Stimulated activated CD4-positive, alpha-beta T cell treated with anti-CD3 and anti-CD28 coated beads, Interleukin-2, amount 100 ng/mL, for 4 hours (primary cell): ENCODE data around the gene P2RX6.
"Not testable (repeated sequence)": the region's sequence is repeated elsewhere in the genome, so short reads cannot be mapped to it uniquely, and the experiment has no call there.

ENCODE experiments used
- DNase-seq: peaks from one replicate; pipeline ENCODE4 v3.0.0-alpha.2; 2020; ENCODE audit warnings: low read depth

P2RX6 gene

DNA sequence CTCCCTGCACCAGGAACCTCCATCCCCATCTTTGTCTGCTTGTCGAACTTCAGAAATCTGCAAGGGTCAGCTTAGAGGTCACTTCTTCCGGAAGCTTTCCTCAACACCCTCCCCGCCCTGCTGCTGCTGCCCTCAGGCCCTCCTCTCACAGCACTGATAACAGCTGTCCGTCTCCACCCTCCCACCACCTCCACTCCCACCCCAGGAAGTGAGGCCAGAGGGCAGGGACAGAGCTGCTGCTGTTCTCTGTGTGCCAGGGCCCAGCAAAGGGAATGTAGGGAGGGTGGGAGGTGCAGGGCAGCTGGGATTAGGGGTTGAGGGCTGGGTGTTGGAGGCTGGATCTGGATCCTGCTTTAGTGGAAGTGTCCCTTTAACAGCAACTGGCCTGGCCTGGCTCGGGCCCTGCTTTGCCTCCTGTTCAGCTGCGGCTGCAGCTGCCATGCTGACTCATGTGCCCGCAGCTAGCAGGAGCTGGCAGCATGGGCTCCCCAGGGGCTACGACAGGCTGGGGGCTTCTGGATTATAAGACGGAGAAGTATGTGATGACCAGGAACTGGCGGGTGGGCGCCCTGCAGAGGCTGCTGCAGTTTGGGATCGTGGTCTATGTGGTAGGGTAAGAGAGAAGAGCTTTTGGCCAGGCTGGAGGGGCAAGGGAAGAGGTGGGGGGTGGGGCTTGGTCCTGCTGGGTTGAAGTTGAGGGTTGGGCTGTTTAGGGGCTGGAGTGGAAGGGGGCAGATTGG is at the start of gene P2RX6:
TSS of gene P2RX6 (plus strand) at position 440 of the 740 bp plus-strand sequence. CDS start at position 450, 10 bp downstream.
- no peak for DNase-seq

DNA sequence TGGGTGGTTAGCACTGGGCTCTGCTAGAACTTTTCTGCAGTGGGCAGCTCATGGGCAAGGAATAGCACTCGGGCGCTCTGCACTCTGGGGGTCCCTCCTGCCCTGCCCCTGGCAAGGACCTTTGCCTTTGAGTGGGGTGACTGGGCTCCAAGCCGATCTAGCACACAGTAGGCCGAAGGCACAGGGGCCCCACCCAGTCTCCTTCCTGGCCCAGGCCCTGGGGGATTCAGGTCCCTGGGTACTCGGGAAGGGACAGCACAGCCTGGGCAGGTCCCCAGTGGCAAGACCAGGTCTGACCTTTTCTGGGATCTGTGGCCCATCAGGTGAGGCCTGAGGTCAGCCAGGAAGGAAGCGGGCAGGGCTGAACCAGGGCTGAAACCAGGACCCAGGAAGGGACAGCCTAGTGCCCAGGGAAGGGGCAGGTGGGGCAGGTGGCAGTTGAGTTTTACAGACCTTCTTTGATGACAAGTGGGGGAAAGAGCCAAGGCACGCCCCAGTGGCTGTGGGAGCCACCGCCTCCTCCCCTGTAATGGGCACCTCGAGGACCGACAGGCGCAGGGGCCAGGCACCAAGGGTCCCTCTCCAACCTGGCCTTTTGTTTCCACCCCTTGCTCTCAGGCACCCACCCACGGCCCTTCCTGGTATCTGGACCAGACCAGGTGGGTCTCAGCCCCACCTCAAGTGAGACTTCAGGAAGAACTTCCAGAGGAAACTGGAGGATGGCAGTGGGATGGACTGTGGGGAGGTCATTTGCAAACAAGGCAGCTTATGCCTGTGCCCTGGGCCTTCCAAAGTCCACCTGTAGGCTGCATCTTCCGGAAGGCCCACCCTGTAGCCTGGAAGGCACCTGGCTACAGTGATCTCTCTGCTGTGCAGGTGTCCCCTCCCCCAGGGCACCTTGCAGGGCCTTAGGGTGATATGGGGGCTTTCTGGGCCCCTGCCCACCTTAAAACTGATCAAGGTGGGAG is 48.8 kb upstream of the P2RX6 start:
- no peak for DNase-seq

DNA sequence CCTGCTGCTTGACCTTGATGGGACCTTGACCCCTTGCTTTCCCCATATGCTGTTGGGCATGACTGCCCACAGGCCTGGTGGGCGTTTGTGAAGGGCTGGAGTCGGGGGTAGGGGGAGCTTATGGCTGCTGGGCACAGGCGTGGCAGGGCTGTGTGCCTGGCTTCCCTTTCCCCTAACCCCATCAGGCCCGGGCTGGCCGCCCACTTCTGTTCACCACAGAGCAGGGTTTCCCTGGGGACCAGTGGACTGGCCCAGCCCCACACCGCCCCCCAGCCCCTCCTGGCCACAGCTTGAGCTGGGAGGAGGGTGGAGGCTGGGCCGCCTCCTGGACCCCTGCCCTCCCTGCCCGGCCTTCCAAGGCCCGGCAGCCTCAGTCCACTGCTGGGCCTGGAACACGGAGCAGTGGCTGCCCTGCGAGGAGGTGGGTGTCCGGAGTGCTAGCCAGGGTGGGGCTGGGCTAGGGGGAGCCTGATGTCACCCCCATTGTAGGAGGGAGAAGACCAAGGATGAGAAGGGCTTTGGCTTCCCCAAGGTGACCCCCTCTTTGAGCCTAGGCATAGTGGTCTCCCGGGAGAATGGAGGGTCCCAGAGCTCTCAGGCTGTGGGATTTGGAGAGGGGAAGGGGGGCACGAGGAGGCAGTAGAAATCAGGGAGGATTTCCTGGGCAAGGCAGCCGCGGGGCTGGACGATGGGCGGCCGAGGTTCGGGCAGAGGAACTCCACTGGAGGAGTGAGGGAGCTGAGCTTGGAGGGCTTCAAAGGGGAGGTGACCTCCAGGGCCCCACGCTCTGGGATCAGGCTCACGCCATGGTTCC is 47.9 kb upstream of the P2RX6 start, which contains the start of gene AIFM3:
TSS of gene AIFM3 (plus strand) at position 373 of the 814 bp plus-strand sequence. CDS start 690 bp downstream, outside the sequence.
- no peak for DNase-seq

DNA sequence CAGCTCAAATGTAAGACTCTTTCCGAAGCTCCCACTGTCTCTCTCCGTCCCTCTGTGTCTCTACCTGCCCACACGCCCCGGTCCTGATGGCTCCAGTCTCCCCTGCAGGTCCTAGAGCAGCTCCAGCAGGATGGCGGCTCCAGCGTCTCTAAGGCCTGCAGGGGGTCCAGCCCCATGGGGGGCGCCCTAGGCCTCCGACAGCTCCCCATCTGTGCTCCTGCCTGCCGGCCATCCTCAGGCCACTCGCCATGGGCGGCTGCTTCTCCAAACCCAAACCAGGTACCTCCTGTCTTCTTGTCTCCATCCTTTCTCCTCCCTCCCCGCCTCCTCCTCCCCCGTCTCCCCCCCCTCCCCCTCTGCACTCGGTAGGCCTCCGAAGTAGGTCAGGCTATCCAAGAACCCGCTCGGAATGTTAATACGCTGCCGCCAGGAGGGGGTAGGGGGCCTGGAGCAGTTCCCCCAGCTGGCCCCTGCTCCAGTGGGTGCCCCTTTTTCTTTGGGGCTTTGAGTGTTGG is 47.2 kb upstream of the P2RX6 start:
- DNase-seq = no peak

DNA sequence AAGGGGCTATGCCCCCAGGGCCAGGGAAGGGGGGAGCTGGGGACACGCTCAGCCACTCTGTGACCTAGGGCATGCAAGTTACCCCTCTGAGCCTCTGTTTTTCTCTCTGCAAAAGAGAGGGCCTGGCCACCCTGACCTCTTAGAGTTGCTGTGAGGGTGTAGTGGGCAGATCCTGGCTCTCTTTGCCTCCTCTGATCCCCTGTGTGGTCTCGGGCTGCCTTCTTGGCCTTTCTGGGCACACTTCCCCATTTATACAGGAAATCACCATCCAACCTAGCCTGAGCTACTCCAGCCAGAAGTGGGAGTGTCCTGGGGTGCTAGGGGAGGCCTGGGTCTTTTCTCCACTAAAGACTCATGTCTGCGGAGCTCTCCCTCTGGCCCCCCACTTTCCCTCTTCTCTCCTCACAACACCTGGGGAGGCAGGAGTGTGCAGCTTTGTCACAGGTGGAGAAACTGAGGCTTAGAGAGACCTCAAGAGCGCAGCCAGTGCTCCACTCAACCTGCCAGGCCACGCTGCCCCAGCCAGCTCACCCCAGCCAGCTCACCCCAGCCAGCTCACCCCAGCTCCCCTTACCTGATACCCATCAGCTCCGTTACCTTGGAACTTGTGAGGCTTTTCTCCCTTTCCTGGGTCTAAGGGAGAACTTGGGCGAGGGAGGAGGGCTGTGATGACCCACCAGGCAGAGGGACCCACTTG is 46.5 kb upstream of the P2RX6 start:
- no peak for DNase-seq

DNA sequence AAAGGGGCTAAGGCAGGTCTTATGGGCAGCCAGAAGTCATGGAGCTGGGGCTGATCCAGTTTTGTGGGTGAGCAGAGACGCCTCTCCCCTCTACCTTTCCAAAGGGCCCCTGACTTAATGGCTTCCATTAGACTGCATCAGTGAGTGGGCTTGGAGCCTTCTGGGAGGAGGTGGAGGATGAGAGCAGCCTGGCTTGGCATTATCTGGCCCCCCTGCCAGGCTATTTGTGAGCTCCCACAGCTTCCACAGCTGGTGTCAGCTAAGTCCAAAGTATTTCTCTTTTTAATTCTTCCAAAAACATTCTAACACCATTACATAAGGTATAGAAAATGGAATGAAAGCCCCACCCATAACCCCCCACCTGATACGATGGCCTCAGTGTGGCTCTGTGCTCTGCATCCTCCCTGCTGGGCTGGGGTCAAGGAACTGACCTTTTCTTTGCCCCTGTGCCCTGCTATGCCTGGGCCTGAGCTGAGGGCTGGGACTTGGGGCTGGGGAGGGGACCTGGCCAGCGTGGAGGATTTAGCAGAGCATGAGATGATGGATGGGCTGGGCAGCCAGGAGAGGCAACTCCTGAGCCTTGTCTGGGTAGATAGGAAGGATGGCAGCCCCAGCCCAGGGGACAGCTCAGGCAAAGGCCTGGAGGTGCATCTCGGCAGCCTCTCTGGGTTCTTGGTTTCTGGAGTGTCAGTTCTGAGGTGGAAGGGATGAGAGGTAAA is 43.9 kb upstream of the P2RX6 start:
- no peak for DNase-seq

DNA sequence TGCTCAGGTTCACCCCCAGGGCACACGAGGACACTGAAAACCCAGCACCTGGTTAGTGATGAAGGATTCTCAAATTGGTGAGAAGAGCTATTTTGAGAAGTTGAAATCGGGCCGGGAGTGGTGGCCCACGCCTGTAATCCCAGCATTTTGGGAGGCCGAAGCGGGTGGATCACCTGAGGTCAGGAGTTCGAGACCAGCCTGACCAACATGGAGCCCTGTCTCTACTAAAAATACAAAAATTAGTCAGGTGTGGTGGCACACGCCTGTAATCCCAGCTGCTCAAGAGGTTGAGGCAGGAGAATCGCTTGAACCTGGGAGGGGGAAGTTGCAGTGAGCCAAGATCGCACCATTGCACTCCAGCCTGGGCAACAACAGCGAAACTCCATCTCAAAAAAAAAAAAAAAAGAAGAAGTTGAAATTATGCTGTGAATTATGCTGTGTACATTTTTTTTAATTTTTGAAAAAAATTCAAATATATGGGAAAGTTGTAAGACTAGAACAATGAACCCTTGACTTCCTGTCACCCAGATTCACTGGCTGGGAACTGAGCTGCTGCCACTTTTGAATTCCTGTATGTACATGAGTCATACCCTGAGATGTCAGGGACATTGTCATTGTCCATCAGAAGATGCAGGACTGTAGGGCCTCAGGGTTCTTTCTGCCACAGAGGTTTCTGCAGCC is 42.8 kb upstream of the P2RX6 start:
- DNase-seq = not testable (repeated sequence)

DNA sequence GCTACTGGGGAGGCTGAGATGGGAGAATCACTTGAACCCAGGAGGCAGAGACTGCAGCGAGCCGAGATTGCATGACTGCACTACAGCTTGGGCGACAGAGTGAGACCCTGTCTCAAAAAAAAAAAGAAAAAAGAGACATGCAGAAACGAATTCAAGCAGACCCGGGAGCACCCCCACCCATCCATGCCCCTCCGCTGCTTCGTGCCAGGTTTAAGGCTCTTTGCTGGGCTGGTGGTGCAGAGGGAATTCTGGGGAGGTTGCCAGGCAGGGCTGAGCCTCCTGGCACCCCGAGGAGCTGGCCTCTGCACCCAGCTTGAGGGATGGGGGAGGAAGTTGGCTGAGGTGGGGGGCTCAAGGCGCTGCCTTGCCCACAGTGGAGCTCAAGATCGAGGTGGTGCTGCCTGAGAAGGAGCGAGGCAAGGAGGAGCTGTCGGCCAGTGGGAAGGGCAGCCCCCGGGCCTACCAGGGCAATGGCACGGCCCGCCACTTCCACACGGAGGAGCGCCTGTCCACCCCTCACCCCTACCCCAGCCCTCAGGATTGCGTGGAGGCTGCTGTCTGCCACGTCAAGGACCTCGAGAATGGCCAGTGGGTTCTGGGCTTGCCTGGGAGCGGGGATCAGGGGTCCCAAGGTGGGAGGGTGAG is 41.9 kb upstream of the P2RX6 start:
- DNase-seq = no peak

DNA sequence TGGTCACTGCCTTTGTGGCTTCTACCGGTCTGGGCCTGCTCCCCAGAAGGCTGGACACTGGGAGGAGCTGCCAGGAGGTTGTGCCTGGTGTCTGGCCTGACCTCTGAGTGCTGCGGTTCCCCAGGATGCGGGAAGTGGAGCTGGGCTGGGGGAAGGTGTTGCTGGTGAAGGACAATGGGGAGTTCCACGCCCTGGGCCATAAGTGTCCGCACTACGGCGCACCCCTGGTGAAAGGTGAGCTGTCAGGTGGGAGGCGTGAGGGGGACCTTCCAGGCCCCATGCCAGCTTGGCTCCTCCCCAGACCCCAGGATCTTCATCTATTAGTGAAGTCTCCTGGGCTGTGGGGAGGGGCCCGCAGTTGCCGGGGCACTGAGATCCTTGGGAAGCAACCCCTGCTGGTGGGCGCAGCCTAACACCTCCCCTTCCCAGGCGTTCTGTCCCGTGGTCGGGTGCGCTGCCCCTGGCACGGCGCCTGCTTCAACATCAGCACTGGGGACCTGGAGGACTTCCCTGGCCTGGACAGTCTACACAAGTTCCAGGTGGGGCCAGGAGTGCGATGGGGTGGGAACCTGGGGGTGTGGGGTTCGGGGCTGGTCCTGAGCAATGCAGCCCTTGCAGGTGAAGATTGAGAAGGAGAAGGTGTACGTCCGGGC is 41.2 kb upstream of the P2RX6 start:
- no peak for DNase-seq

DNA sequence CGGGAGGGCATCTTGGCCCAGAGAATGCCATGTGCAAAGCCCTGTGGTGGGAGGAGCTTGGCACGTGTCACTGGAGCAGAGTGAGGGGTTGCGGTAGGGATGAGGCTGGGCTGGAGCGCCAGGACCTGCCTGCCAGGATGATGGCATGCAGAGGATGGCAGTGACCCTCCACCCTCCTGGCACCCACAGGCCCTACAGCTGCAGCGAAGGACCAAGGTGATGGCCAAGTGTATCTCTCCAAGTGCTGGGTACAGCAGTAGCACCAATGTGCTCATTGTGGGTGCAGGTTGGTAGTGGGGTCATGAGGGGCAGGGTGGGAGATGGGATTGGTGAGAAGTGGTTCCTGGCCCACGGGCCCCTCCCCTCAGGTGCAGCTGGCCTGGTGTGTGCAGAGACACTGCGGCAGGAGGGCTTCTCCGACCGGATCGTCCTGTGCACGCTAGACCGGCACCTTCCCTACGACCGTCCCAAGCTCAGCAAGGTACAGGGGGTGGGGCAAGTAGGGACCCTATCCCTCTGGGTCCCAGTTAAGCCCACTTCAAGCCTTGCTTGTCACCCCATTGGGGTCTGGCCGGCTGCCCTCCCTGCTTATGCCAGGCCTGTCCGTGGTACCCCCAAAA is 40.5 kb upstream of the P2RX6 start:
- no peak for DNase-seq

DNA sequence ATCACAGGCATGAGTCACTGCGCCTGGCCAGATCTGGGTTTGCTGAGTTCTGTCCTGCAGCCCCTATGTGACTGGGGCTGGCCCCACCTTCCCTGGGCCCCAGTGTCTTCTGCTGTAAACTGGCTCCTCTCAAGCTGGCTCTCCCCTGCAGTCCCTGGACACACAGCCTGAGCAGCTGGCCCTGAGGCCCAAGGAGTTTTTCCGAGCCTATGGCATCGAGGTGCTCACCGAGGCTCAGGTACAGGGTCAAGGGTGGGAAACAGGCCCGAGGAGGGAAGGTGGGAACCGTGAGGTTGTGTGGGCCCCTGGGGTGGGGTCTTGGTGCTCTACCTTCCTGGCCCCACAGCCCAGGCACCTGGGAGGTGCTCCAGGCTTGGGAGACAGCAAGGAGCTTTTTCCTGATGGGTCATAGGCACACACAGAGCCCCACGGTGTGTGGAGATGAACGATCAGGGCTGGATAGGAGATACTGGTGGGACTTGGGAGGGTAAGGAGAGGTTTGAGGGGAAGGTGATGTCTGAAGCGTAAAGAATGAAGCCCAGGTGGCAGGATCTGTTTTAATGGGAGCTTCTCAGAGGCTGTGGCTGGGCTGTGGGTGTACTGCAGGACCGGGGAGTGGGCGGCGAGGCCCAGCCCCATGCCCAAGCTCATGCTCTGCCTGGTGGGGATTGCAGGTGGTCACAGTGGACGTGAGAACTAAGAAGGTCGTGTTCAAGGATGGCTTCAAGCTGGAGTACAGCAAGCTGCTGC is 39.2 kb upstream of the P2RX6 start:
- no peak for DNase-seq

DNA sequence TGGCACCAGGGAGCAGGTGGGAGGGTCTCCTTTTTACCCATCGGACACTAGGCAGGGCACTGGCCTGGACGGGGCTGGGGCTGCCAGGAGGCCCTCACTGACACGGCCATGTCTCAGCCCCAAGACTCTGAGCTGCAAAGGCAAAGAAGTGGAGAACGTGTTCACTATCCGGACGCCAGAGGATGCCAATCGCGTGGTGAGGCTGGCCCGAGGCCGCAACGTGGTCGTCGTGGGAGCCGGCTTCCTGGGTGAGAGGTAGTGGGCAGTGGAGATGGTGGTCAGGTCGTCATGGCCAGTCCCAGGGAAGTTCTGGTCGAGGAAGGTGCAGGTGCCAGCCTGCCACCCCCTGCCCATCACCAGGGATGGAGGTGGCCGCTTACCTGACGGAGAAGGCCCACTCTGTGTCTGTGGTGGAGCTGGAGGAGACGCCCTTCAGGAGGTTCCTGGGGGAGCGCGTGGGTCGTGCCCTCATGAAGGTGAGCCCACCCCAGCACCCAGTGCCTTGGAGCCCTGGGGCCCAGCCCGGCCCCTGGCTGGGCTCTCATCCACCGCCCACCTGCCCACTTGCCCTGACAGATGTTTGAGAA is 38.6 kb upstream of the P2RX6 start:
- no peak for DNase-seq

DNA sequence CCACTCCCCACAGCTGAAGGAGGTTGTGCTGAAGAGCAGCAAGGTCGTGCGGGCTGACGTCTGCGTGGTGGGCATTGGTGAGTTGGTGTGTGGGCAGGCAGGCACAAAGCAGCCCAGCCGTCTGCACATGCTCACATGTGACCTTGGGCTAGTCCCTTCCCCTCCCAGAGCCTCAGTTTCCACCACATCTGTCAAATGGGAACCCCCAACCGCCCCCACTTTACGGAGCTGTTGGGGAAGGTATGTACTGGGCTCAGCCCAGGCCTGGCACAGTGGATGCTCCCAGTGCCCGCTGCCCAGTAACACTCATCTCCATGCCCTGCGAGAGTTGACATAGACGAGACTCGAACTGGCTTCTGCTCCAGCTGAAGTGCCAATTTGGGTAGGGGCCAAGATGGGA is 37.9 kb upstream of the P2RX6 start:
- no peak for DNase-seq

DNA sequence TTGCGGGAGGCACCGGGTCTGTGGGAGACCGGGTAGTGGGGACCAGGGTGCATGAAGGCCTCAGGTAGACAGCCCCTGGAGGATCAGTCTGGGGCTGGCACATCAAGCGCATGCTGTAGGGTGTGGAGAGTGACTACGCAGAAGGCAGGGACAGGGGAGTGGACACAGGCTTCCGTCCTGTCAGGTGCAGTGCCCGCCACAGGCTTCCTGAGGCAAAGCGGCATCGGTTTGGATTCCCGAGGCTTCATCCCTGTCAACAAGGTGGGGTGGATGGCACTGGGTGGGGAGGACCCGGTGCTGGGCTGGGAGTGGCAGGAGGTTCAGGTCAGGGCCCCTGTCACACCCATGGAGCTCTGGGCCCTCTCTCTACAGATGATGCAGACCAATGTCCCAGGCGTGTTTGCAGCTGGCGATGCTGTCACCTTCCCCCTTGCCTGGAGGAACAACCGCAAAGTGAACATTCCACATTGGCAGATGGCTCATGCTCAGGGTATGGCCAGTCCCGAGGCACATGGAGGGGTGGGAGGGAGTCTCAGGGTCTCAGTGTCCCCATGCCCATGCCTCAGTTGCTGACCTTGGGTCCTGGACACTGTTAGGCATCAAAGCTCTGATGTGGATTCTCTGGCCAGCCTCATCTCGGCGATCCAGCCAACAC is 37.3 kb upstream of the P2RX6 start:
- DNase-seq = no peak

DNA sequence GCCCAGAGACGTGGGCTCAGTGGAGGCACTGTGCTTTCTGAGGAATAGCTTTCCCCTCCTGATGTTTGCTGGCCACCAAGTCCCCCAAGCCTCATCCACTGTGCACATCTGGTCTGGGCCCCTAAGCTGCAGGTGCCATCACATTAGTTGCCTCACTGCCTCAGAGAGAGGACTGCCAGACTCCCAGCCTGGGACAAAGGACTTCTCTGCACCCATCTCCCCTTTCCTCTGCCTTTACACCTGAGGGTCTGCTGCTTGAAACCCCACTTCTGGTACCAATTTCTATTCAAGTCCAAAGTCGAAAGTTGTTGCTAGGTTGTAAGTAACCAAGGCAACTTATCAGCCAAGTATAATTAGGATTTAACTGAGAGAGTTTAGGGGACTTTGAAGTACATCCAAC is 36.5 kb upstream of the P2RX6 start:
- DNase-seq = no peak

DNA sequence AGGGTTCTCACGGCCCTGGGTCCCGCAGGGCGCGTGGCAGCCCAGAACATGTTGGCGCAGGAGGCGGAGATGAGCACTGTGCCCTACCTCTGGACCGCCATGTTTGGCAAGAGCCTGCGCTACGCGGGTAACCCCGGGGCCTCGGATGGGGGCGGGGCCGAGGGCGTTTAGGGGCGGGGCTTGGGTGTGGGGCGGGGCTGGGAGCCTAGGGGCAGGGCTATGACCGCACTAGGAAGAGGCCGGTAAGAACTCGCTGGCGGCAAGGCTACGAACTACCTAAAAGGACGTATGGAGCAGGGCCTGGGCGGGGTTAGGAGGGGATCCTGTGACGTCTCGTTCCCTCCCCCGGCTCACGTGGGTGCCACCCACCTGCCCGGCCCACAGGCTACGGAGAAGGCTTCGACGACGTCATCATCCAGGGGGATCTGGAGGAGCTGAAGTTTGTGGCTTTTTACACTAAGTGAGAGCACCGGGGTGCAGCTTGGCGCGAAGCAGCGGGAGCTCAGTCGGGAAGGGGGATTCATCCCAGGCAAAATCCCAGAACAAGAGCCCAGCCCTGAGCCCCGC is 35.6 kb upstream of the P2RX6 start:
- peak; percentile 68 for DNase-seq
